HepG2 (cell line): ENCODE data around the gene STX7. TPM values are rescaled to one million over a fixed set of nuclear protein-coding genes. Genes with fewer than 3 reads are reported as not detected.

Experiments
- ATAC-seq: fragments of 200-7000 bp; cut with Tn5 transposase; 3 replicates; pipeline ENCODE4 v1.9.1; 2020; ENCODE audit warnings: mild to moderate bottlenecking, moderate library complexity
- BruUV-seq: library from RNA; stranded (reverse); fragments of 400-500 nt; replicated peaks from 2 replicates; lab custom pipeline; 2021; lab: Mats Ljungman, UMichigan
- CTCF ChIA-PET: fragments of 300-600 bp; formaldehyde crosslinking; extraction: SDS; loops from one replicate; lab custom pipeline; 2021; ENCODE audit warnings: low total read pairs, inconsistent platforms, low intra/inter-chr PET ratio; lab: Yijun Ruan, JAX
- POLR2A ChIA-PET: fragments of 350-600 bp; sonication (Branson Sonifier 250); formaldehyde crosslinking; loops from one replicate; lab custom pipeline; 2020; ENCODE audit warnings: antibody characterized with exemption, inconsistent platforms; lab: Yijun Ruan, JAX
- DNase-seq: peaks from one replicate; pipeline ENCODE4 v3.0.0-alpha.2; 2015; ENCODE audit warnings: low spot score
- FAIRE-seq: peaks from 3 replicates; lab custom pipeline; 2011; peaks lifted over from hg19 to GRCh38; lab: Jason Lieb, UNC
- H2AFZ ChIP-seq: one replicate; pipeline ENCODE4 v1.6.1; 2011; ENCODE audit warnings: low read length, inconsistent platforms
- H3K27ac ChIP-seq: fragments of 300-600 bp; 3 replicates; pipeline ENCODE4 v1.8.0; 2011; ENCODE audit warnings: mixed run types, mild to moderate bottlenecking, mixed read lengths, low read length, inconsistent platforms; ENCODE audit not compliant: insufficient read depth; ENCODE audit errors: extremely low read length
- H3K27me3 ChIP-seq, 2 experiments: fragments of 200-600 bp in 1 of 2; 2 replicates in 1 of 2; 3 replicates in 1 of 2; pipeline versions ENCODE4 v1.6.0 to v1.8.0; 2011; ENCODE audit warnings: low read length in 2 of 2, mild to moderate bottlenecking in 2 of 2, moderate library complexity in 2 of 2, inconsistent platforms in 1 of 2; ENCODE audit not compliant: insufficient read depth in 2 of 2, control insufficient read depth in 1 of 2
- H3K36me3 ChIP-seq, 2 experiments: fragments of 200-600 bp in 1 of 2; replicated peaks in 1 of 2; 2 replicates in 1 of 2; 3 replicates in 1 of 2; pipeline versions ENCODE4 v1.5.1 to v1.8.0; 2011; ENCODE audit warnings: low read length in 2 of 2, inconsistent platforms in 1 of 2; ENCODE audit not compliant: insufficient read depth in 2 of 2, control insufficient read depth in 1 of 2
- H3K4me1 ChIP-seq: 2 replicates; pipeline ENCODE4 v1.5.1; 2012; ENCODE audit warnings: low read length, inconsistent platforms; ENCODE audit not compliant: insufficient read depth
- H3K4me2 ChIP-seq: 2 replicates; pipeline ENCODE4 v1.6.0; 2011; ENCODE audit warnings: low read depth, low read length, inconsistent platforms
- H3K4me3 ChIP-seq, 3 experiments: fragments of 200-600 bp in 1 of 3; sonication (generic), shearing (Covaris generic) in 1 of 3; replicated peaks in 1 of 3; 2 replicates each; pipeline ENCODE4 v1.5.1; 2011 to 2016; ENCODE audit warnings: low read length in 3 of 3, inconsistent platforms in 2 of 3, low read depth in 2 of 3, mild to moderate bottlenecking in 2 of 3, control low read depth in 1 of 3, mixed read lengths in 1 of 3; ENCODE audit not compliant: insufficient read depth in 1 of 3
- H3K79me2 ChIP-seq: one replicate; pipeline ENCODE4 v1.6.1; 2011; ENCODE audit warnings: low read length, inconsistent platforms; ENCODE audit not compliant: insufficient read depth
- H3K9ac ChIP-seq: 2 replicates; pipeline ENCODE4 v1.6.0; 2011; ENCODE audit warnings: mild to moderate bottlenecking, low read depth, low read length, inconsistent platforms; ENCODE audit not compliant: insufficient read depth
- H3K9me3 ChIP-seq: 2 replicates; pipeline ENCODE4 v1.5.1; 2012; ENCODE audit warnings: mild to moderate bottlenecking, low read length
- H4K20me1 ChIP-seq: 2 replicates; pipeline ENCODE4 v1.6.0; 2011; ENCODE audit warnings: inconsistent platforms, mild to moderate bottlenecking, low read length, moderate library complexity; ENCODE audit not compliant: insufficient read depth
- NFAT5 ChIP-seq: sonication (generic); formaldehyde crosslinking; IDR thresholded peaks from 2 replicates; pipeline ENCODE4 v1.4.0; 2020; ENCODE audit warnings: missing genetic modification reagents
- SP4 ChIP-seq: sonication (generic); formaldehyde crosslinking; IDR thresholded peaks from 2 replicates; pipeline ENCODE4 v1.8.1; 2023; ENCODE audit warnings: mild to moderate bottlenecking, missing genetic modification reagents
- ZBTB14 ChIP-seq: sonication (generic); formaldehyde crosslinking; IDR thresholded peaks from 2 replicates; pipeline ENCODE4 v1.4.0; 2020; ENCODE audit warnings: missing genetic modification reagents
- ZNF441 ChIP-seq: sonication (generic); formaldehyde crosslinking; IDR thresholded peaks from 2 replicates; pipeline ENCODE4 v1.7.0; 2021; ENCODE audit warnings: missing genetic modification reagents, borderline replicate concordance
- ZNF597 ChIP-seq: sonication (generic); formaldehyde crosslinking; IDR thresholded peaks from 2 replicates; pipeline ENCODE4 v1.5.0; 2020; ENCODE audit warnings: missing genetic modification reagents
- ZNF704 ChIP-seq: sonication (generic); formaldehyde crosslinking; IDR thresholded peaks from 2 replicates; pipeline ENCODE4 v1.8.1; 2023; ENCODE audit warnings: mild to moderate bottlenecking, inconsistent platforms, moderate library complexity, missing genetic modification reagents, borderline replicate concordance
- WGBS: methylation state at CpG from one replicate; pipeline ENCODE4 v1.1.6; 2017; ENCODE audit warnings: low lambda C conversion rate; 5-methylcytosine and 5-hydroxymethylcytosine counted together
- in situ Hi-C: cut with HindIII; loops from 2 replicates; pipeline ENCODE4 v1.10.0; 2017; ENCODE audit warnings: low pct_unique_long_range_greater_than_20kb; ENCODE audit not compliant: extremely low pct_ligation_motif_present
- intact Hi-C: fragments of 100-400 bp; cut with micrococcal nuclease; formaldehyde crosslinking; loops from one replicate; pipeline ENCODE4 v1.10.0; 2022; ENCODE audit not compliant: unreplicated experiment
- polyA plus RNA-seq, 8 experiments: library from polyadenylated mRNA; depleted of rRNA in 3 of 8; stranded (reverse) in 7 of 8; unstranded in 1 of 8; fragments of >200 nt; fragmentation: Illumina TruSeq in 4 of 8; extraction: Trizol in 4 of 8; gene quantifications; 2 replicates each; pipeline versions ENCODE4 v1.2.1 to v1.2.3, GENCODE V29; 2011 to 2016; ENCODE audit warnings: low read depth in 4 of 8, missing spikeins in 1 of 8, mixed read lengths in 1 of 8; ENCODE audit not compliant: insufficient read depth in 1 of 8
- total RNA-seq, 5 experiments: library from RNA; depleted of rRNA; stranded (reverse); fragments of >200 nt; fragmentation: Illumina TruSeq; extraction: Trizol; gene quantifications; 2 replicates each; pipeline ENCODE4 v1.2.3, GENCODE V29; 2016; ENCODE audit warnings: low read depth in 1 of 5

Gene STX7
- total and polyA plus RNA-seq, 2 of the 13 experiments (the other 11 are each of a cell fraction or from before 2014, with no cell fraction given) = 28.0 to 34.7 TPM

GRCh38 chr6:132405143-132405915 lies 107.6 kb downstream of the STX7 start (continued):
- TF ChIP-seq NFAT5 (CRISPR knock-in tag) (no peak), SP4 (no peak)

GRCh38 chr6:132404736-132405135 lies 108.2 kb downstream of the STX7 start:
- Histone ChIP-seq H4K20me1 (no peaks in the 10 kb centered on the region), H3K4me1 (peaks cover 12% of the 10 kb centered on the region), H3K27me3 (peaks cover 14 to 38% of the 10 kb centered on the region in 2 experiments), H2AFZ (no peak overlapping the region), H3K9me3 (no peaks in the 10 kb centered on the region), H3K9ac (no peak overlapping the region), H3K27ac (no peak overlapping the region), H3K4me3 (no peak overlapping the region), H3K79me2 (no peaks in the 10 kb centered on the region), H3K4me2 (no peak overlapping the region), H3K36me3 (no peaks in the 10 kb centered on the region)
- BruUV-seq = no TSS peak
- ChIA-PET CTCF (no interaction called here), POLR2A (no interaction called here)
- no peak for DNase-seq
- in situ Hi-C loops = no loop called here
- no peak for ATAC-seq
- intact Hi-C loops = loop anchor here (5.0 kb wide), 1 partner anchor 78 kb away; no protein-coding TSS in a partner anchor
- FAIRE-seq = no peak
- 2% methylated on average over 3 of the region's 3 CpGs for WGBS
- TF ChIP-seq ZBTB14 (CRISPR knock-in tag) (no peak), ZNF441 (CRISPR knock-in tag) (no peak), NFAT5 (CRISPR knock-in tag) (no peak), ZNF704 (CRISPR knock-in tag) (no peak), ZNF597 (CRISPR knock-in tag) (no peak)
